Heart left ventricle (tissue), 13 donors: ENCODE results near the gene COL20A1.

Source experiments
- POLR2A ChIP-seq, 2 donors: fragments of 450-650 bp; IDR thresholded peaks; one replicate each; pipeline ENCODE4 v1.6.1; 2017; ENCODE audit warnings: antibody characterized with exemption in 2 of 2, mild to moderate bottlenecking in 2 of 2, moderate library complexity in 2 of 2
- TF ChIP-seq, protein P1 (sequence below), 12 donors: fragments of 200-600 bp; sonication (generic) in 4 of 12; IDR thresholded peaks; one replicate each; pipeline versions ENCODE4 v1.5.0 to v1.8.0; 2018 to 2022; ENCODE audit warnings: antibody characterized with exemption in 12 of 12, mild to moderate bottlenecking in 5 of 12
- donor health status: ischemic (EF 13 %, LVEDD 7.1; RV severe dilation, severe dysfunction).
- donor health status: DM: no; HTN: yes; CAD: no.
- donor health status: DM: no; HTN: no; CAD: no.
- donor health status: ischemic (EF 25% LVEDD 6.9; RV normal size, moderate dysfunction).
- donor health status: ischemic (EF 25% LVEDD 5.7; RV mildly dilated, moderate dysfunction).
- donor health status: ischemic (EF 35%, LVEDD 5.7; RV mildly dilated, moderate dysfunction).
- donor health status: nonischemic (EF 11% LVEDD 7.7; RV severe dilation, severe dysfunction).
- donor health status: DM: yes; HTN: yes; CAD: no.
- donor health status: PGD.
- donor health status: ischemic (EF 29% LVEDD 5.4; RV normal size, mild dysfunction).
- donor health status: nonischemic (EF 23%, LVEDD 6.1; RV moderate dilation, normal function).

DNA sequence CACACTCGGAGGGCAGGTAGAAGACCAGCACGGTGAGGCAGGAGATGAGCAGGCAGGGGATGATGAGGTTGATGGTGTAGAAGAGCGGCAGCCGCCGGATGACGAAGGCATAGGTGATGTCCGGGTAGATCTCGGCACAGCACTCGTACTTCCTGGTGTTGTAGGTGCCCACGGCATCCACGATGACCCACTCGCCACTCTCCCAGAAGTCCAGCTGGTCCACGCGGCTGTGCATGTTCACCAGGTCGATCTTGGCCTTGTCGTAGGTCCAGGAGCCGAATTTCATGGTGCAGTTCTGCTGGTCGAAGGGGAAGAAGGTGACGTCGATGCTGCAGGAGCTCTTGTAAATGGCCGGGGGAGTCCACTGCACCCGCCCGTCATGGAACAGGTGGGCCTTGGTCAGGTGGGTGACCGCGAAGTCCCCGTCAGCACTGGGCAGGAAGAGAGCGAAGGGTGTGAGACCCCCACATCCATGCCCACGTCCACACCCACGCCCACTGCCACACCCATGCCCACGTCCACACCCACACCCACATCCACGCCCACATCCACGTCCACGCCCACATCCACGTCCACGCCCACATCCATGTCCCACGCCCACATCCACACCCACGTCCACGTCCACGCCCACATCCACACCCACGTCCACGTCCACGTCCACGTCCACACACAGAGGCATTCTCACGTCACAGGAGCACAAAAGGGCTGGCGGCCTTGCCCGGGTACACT, 57.8 kb downstream of the COL20A1 start:
- no peak for TF ChIP-seq POLR2A (IDR thresholded peaks at IDR 0.05)
- TF ChIP-seq, protein P1, sequence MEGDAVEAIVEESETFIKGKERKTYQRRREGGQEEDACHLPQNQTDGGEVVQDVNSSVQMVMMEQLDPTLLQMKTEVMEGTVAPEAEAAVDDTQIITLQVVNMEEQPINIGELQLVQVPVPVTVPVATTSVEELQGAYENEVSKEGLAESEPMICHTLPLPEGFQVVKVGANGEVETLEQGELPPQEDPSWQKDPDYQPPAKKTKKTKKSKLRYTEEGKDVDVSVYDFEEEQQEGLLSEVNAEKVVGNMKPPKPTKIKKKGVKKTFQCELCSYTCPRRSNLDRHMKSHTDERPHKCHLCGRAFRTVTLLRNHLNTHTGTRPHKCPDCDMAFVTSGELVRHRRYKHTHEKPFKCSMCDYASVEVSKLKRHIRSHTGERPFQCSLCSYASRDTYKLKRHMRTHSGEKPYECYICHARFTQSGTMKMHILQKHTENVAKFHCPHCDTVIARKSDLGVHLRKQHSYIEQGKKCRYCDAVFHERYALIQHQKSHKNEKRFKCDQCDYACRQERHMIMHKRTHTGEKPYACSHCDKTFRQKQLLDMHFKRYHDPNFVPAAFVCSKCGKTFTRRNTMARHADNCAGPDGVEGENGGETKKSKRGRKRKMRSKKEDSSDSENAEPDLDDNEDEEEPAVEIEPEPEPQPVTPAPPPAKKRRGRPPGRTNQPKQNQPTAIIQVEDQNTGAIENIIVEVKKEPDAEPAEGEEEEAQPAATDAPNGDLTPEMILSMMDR (IDR thresholded peaks at IDR 0.05), result no peak
